ENCODE data around the gene IRGQ.

IRGQ gene

DNA sequence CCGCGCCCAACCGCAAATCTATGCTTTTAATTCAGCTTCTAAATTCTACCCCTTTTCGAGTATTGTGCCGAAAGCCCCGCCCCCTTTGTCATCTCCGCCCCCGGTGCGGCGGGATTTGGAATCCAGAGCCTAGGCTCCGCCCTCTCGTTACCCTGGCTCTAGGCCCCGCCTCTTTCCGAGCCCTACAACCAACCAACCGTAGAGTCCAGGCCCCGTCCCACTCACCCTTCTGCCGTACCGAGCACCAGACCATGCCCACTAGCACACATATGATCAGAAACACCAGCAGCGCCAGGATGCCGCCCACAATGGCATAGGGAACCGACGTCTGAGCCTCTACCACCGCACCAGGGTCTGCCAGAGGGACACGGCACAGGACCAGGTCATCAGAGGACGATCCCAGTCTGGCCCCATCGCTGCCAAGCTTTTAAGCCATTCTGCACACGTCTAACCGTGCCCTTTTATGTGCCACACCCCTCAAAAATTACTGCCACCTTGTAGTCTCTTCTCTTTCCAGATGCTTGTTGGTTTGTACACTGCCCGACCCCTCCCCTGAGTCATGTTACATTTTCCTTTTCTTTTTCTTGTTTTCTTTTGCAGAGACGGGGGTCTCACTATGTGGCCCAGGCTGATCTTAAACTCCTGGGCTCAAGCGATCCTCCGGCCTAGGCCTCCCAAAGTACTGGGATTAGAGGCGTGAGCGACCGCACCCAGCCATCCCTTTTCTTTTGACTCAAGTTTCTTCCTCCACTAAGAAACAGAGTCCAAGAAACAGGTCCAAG lies 28.1 kb upstream of the IRGQ start:
- no peak for DNase-seq (ENCODE audit: low read depth)
- no peak overlapping the region for H3K4me3 ChIP-seq (ENCODE audit: low read length)
- TF ChIP-seq, protein P1, sequence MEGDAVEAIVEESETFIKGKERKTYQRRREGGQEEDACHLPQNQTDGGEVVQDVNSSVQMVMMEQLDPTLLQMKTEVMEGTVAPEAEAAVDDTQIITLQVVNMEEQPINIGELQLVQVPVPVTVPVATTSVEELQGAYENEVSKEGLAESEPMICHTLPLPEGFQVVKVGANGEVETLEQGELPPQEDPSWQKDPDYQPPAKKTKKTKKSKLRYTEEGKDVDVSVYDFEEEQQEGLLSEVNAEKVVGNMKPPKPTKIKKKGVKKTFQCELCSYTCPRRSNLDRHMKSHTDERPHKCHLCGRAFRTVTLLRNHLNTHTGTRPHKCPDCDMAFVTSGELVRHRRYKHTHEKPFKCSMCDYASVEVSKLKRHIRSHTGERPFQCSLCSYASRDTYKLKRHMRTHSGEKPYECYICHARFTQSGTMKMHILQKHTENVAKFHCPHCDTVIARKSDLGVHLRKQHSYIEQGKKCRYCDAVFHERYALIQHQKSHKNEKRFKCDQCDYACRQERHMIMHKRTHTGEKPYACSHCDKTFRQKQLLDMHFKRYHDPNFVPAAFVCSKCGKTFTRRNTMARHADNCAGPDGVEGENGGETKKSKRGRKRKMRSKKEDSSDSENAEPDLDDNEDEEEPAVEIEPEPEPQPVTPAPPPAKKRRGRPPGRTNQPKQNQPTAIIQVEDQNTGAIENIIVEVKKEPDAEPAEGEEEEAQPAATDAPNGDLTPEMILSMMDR (conservative IDR thresholded peaks at IDR 0.05; ENCODE audit: low read length) = no peak

DNA sequence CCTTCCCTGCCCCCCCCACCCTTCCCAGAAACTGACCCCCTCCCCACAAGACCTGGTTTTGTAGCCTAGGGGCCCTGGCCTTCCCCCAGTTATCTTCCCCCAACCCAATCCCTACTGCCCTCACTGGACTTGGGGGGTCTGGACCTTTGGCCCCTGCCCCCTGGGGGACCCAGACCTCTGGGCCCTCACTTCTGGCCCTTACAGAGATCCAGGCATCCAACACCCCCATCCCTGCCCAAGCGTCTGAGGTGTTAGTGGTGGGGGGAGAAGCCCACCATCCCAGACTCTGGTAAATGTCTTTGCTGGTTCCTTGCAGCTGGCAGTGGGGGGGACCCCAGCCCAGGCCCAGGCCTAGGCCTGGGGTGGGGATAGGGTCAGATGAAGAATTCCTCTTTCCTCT lies 27.0 kb upstream of the IRGQ start:
- no peak overlapping the region for H3K4me3 ChIP-seq (ENCODE audit: low read length)
- TF ChIP-seq, protein P1 (conservative IDR thresholded peaks at IDR 0.05; ENCODE audit: low read length) = no peak
- DNase-seq (ENCODE audit: low read depth) = no peak

DNA sequence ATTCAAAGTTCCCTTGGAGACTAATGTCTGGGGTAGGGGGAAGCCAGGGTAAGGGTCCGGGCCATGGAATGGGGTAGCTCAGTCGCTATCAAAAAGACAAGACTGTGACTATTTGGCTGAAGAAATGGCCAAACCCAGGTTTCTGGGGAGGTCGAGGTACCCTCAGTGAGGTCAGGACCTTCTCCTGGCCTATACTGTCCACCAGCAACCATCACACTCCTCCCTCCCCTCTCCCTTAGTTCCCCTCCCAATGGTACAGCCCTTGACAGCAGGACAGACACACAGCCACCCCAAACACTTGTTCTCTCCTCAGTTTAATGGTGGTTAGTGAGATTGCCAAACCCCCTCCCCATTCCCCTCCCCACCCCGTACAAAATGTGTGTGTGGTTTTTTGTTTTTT lies 26.1 kb upstream of the IRGQ start:
- H3K4me3 ChIP-seq (ENCODE audit: low read length) = no peak overlapping the region
- TF ChIP-seq, protein P1 (conservative IDR thresholded peaks at IDR 0.05; ENCODE audit: low read length) = no peak
- no peak for DNase-seq (ENCODE audit: low read depth)

DNA sequence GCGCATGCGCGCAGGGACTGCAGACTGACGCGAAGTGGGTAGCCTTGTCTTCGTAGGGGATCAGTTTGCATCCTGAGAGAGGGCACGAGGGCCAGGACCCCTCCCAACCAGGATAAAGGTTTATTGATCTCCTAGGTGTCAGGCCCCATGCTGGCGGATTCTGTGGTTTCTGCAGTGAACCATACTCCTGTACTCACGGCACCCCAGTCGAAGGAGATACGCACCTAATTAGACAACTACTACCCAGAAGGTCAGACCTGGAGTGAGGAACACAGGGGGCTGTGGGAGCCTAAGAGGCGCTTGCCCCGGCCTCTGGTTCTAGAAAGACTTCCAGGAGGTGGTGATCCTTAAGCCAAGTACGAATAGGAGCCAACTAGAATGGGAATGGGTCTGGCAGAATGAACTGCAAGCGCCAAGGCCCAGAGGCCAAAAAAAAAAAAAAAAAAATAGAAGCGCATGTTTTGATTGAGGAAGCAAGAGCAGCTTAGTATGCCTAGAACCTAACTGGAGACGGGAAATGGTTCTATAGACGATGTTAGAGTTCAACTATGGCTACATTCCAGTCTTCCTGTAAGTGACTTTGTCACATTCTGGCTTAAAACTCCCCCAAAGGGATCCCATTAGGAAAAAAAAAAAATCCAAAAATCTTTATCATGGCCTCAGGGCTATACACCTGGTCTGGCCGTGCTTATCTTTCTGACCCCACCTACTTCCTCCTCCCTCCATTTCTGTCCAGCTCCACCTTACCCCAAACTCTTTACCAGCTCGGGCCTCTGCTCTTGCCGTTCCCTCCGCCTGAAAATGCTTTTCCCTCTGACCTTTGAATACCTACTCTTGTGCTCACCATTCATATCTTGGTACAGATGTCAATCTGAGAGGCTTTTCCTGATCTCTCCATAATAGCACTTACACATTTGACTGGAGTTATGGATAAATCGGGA lies 24.4 kb upstream of the IRGQ start:
- TF ChIP-seq, protein P1 (conservative IDR thresholded peaks at IDR 0.05; ENCODE audit: low read length) = no peak
- no peak for DNase-seq (ENCODE audit: low read depth)
- H3K4me3 ChIP-seq (ENCODE audit: low read length) = peak overlapping the region; percentile 93

DNA sequence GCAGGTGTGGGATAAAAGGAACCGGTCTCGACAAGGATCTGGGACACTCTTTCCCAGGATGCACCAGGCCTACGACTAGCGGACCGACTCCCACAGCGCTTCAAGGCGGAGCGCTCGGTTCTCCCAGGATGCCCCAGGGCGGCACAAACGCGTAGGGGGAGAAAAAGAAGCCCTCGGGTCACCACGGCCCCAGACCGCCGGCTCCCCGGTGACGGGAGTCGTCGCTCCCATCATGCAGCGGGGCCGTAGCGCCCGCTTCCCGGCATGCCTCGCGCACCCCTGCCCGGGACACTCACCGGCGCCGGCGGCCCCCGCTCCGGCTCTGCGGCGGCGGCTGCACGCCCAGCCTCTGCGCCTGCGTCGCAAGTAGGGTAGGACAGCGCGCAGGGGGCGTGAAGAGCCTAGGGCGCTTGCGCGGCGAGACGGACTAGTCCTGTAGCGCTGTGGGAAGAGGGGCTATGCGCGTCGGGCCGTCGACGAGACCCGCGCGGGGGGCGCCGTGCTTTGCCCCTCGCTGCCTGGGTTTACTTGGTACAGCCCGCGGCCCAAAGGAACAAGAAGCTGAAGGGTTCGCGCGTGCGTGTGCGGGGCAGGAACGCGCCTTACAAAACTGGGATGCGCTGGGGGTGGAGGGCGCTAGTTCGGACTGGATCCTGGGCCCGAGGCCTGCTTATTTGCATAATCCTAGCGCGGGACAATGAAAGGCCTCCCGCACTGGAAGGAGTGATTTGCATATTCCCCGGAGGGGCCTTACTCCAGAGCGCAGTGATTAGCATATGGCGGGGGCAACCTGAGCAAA lies 23.5 kb upstream of the IRGQ start, which contains the start of gene ZNF428:
ZNF428 (minus strand) TSS at position 368 of the 799 bp plus-strand sequence. CDS start 5,325 bp downstream, outside the sequence.
- TF ChIP-seq, protein P1 (conservative IDR thresholded peaks at IDR 0.05; ENCODE audit: low read length) = no peak
- peak; percentile 86 for DNase-seq (ENCODE audit: low read depth)
- H3K4me3 ChIP-seq (ENCODE audit: low read length) = peak within 1 kb of the TSS; percentile 93

DNA sequence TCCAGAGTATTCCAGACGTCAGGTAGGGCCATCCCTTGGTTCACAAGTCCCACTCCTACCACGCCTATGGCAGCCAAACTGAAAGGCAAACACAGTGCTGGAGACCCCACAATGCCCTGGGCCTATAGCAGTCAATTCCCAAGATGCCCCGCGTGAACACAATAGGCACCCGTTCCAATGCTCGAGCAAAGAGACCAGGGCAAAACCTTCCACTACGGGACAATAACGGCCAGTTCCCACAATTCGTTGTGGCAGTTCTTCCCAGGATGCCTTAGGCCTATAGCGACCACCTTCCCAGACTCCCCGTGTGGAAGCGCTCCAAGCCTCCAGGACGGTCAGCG lies 23.0 kb upstream of the IRGQ start:
- TF ChIP-seq, protein P1 (conservative IDR thresholded peaks at IDR 0.05; ENCODE audit: low read length) = no peak
- DNase-seq (ENCODE audit: low read depth) = no peak
- peak overlapping the region; percentile 93 for H3K4me3 ChIP-seq (ENCODE audit: low read length)

Data from AG10803 (cell line).